K562 (cell line): ENCODE data around the gene ZMIZ1. TPM values are rescaled to one million over a fixed set of nuclear protein-coding genes. Genes with fewer than 3 reads are reported as not detected.

Source experiments
- BHLHE40 ChIP-seq: IDR thresholded peaks from 2 replicates; pipeline ENCODE4 v1.6.1; 2011; ENCODE audit warnings: low read length, improper control_type of control experiment
- CHCHD3 ChIP-seq: fragments of 250-450 bp; sonication (Bioruptor Pico); IDR thresholded peaks from 2 replicates; pipeline ENCODE4 v2.1.2; 2022; ENCODE audit warnings: mild to moderate bottlenecking
- ELF1 ChIP-seq: fragments of 200-800 bp; sonication (Bioruptor generic); IDR thresholded peaks from 2 replicates; pipeline ENCODE4 v1.6.1; 2016; ENCODE audit warnings: missing genetic modification characterization, missing compliant biosample characterization
- HCFC1 ChIP-seq: IDR thresholded peaks from 2 replicates; pipeline ENCODE4 v1.6.1; 2012; ENCODE audit warnings: low read depth, low read length, improper control_type of control experiment
- NELFE ChIP-seq: IDR thresholded peaks from 2 replicates; pipeline ENCODE4 v1.6.1; 2011; ENCODE audit warnings: mild to moderate bottlenecking; ENCODE audit not compliant: insufficient read depth, insufficient read length
- SP2 ChIP-seq: IDR thresholded peaks from 2 replicates; pipeline ENCODE4 v1.6.1; 2011; ENCODE audit warnings: mild to moderate bottlenecking, low read depth, low read length, moderate library complexity; ENCODE audit not compliant: poor library complexity, severe bottlenecking; ENCODE audit errors: extremely low read depth
- ZBTB11 ChIP-seq, 3 experiments: fragments of 200-800 bp in 1 of 3; fragments of 250-450 bp in 1 of 3; fragments of 450-650 bp in 1 of 3; sonication (Bioruptor Pico) in 1 of 3; sonication (Bioruptor generic) in 1 of 3; formaldehyde crosslinking in 1 of 3; IDR thresholded peaks; 2 replicates each; pipeline versions ENCODE4 v1.6.1 to v1.8.0; 2016 to 2022; ENCODE audit warnings: mild to moderate bottlenecking in 2 of 3, missing genetic modification characterization in 2 of 3, missing compliant biosample characterization in 1 of 3, moderate library complexity in 1 of 3
- ZBTB40 ChIP-seq, 2 experiments: fragments of 450-650 bp in 1 of 2; sonication (generic) in 1 of 2; formaldehyde crosslinking in 1 of 2; IDR thresholded peaks; 2 replicates each; pipeline versions ENCODE4 v1.7.1 to v1.9.0; 2016 to 2022; ENCODE audit warnings: inconsistent platforms in 1 of 2, mild to moderate bottlenecking in 1 of 2, missing genetic modification reagents in 1 of 2
- ZNF146 ChIP-seq: IDR thresholded peaks from one replicate; pipeline ENCODE4 v1.6.1; 2018; ENCODE audit warnings: missing compliant biosample characterization; ENCODE audit not compliant: unreplicated experiment
- ZNF263 ChIP-seq: sonication (generic); formaldehyde crosslinking; IDR thresholded peaks from 2 replicates; pipeline ENCODE4 v1.8.0; 2022; ENCODE audit warnings: mild to moderate bottlenecking, missing genetic modification reagents, borderline replicate concordance
- polyA plus RNA-seq, 8 experiments: library from polyadenylated mRNA; depleted of rRNA in 4 of 8; stranded (reverse) in 5 of 8; unstranded in 3 of 8; fragments of >200 nt; fragmentation: Nextera tagmentation in 2 of 8; fragmentation: Illumina TruSeq in 1 of 8; extraction: Ambion mirVana in 2 of 8; extraction: Trizol in 1 of 8; gene quantifications; 2 replicates each; pipeline versions ENCODE4 v1.2.1 to v1.2.3, GENCODE V29; 2011 to 2014; ENCODE audit warnings: inconsistent platforms in 1 of 8, missing spikeins in 1 of 8
- total RNA-seq, 7 experiments: library from RNA; depleted of rRNA in 6 of 7; stranded (reverse); fragments of >200 nt in 6 of 7; fragmentation: Illumina TruSeq in 2 of 7; extraction: Trizol in 2 of 7; gene quantifications; 2 replicates each; pipeline versions ENCODE4 v1.2.1 to v1.2.3, GENCODE V29; 2011 to 2021; ENCODE audit warnings: low replicate concordance in 1 of 7
- TF ChIP-seq, protein P1 (sequence below), 2 experiments: fragments of 250-450 bp in 1 of 2; fragments of 450-650 bp in 1 of 2; sonication (Bioruptor Pico) in 1 of 2; IDR thresholded peaks; 2 replicates each; pipeline versions ENCODE4 v1.6.1 to v1.8.0; 2016 to 2021; ENCODE audit warnings: mild to moderate bottlenecking in 2 of 2, moderate library complexity in 2 of 2, missing compliant biosample characterization in 1 of 2, missing genetic modification characterization in 1 of 2

ZMIZ1 gene
- total and polyA plus RNA-seq, 9 of the 15 experiments (the other 6 are each of a cell fraction or from before 2014, with no cell fraction given): 1.0 to 37.3 (median 4.3) TPM

DNA sequence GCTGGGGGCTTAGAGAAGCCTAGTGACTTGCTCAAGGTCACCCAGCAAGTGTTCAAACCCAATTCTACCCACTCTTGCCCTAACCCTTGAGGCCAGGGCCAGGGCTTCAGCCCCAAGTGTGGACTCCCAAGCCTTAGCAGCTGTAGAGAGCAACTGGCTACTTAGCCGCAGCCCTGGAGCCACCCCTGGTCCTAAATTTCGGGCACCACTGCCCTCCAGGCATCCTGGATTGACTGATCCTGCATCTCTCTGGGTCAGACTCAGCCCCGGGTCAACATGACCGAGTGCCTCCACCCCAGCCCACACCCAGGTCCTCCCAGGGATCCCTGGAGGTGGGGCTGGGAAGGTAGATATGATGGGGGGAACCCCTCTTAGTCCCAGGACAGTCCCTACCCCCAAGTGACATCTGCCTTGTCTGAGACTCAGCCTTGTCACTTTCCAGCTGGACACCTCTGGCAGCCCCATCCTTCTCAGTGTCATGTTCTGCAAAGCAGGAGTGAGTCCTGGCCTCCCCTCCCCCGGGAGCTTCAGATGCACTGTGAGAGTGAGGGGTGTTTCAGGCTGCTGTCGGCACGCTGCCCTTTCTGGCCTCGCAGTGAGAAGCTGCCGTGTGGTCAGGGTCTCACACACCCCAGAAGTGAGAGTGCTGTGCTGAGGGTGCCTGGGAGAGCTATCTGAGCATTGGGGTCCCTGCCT, 89.8 kb downstream of the ZMIZ1 start (continued):
- TF ChIP-seq ZBTB40 (IDR thresholded peaks at IDR 0.05): no peak
- TF ChIP-seq ZBTB40 (CRISPR knock-in tag; IDR thresholded peaks at IDR 0.05): no peak
- no peak for TF ChIP-seq SP2
- no peak for TF ChIP-seq HCFC1
- TF ChIP-seq, protein P1, sequence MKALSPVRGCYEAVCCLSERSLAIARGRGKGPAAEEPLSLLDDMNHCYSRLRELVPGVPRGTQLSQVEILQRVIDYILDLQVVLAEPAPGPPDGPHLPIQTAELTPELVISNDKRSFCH (CRISPR knock-in tag; IDR thresholded peaks at IDR 0.05): no peak
- TF ChIP-seq, protein P1 (tag; IDR thresholded peaks at IDR 0.05): no peak
- TF ChIP-seq CHCHD3 (CRISPR knock-in tag): no peak
- no peak for TF ChIP-seq ZNF146 (CRISPR knock-in tag)
- TF ChIP-seq NELFE: no peak
- no peak for TF ChIP-seq ZBTB11 (CRISPR knock-in tag; IDR thresholded peaks at IDR 0.05)
- no peak for TF ChIP-seq BHLHE40
- TF ChIP-seq ZNF263 (CRISPR knock-in tag): no peak
- TF ChIP-seq ELF1 (tag): no peak
